Esophagus mucosa (tissue), 1 donor: Measurements from ENCODE around the gene ACIN1. TPM values are rescaled to one million over a fixed set of nuclear protein-coding genes. Genes with fewer than 3 reads are reported as not detected.

ENCODE experiments used
- ATAC-seq: fragments of 200-7000 bp; cut with Tn5 transposase; one replicate; pipeline ENCODE4 v1.9.1; 2020
- total RNA-seq: library from RNA; stranded (reverse); gene quantifications from one replicate; pipeline ENCODE4 v1.2.4, GENCODE V29; 2023
- donor health status: DM: yes; HTN: yes; CAD: no.

ACIN1 gene
- total RNA-seq, 1 donor from 2014 or later: 82.5 TPM

GRCh38 chr14:23056145-23056955, 38.6 kb downstream of the ACIN1 start:
- ATAC-seq: peak; percentile 45

GRCh38 chr14:23055621-23056144, 39.3 kb downstream of the ACIN1 start:
- no peak for ATAC-seq

GRCh38 chr14:23055147-23055550, 39.8 kb downstream of the ACIN1 start:
- no peak for ATAC-seq

GRCh38 chr14:23054000-23054811, 40.7 kb downstream of the ACIN1 start:
- no peak for ATAC-seq

- ATAC-seq: no peak
Observed at GRCh38 chr14:23053426-23053825, 41.5 kb downstream of the ACIN1 start.

GRCh38 chr14:23052671-23053070, 42.3 kb downstream of the ACIN1 start:
- ATAC-seq: no peak

GRCh38 chr14:23052182-23052623, 42.7 kb downstream of the ACIN1 start:
- ATAC-seq: peak; percentile 27

GRCh38 chr14:23051141-23052057, 43.5 kb downstream of the ACIN1 start:
- ATAC-seq: no peak

- no peak for ATAC-seq
Observed at GRCh38 chr14:23049011-23049410, 45.9 kb downstream of the ACIN1 start.

GRCh38 chr14:23047751-23048693, 46.9 kb downstream of the ACIN1 start:
- ATAC-seq: no peak

GRCh38 chr14:23047034-23047634, 47.8 kb downstream of the ACIN1 start:
- peak; percentile 6 for ATAC-seq

GRCh38 chr14:23045419-23046357, 49.2 kb downstream of the ACIN1 start:
- peak; percentile 7 for ATAC-seq

- no peak for ATAC-seq
Observed at GRCh38 chr14:23044840-23045239, 50.1 kb downstream of the ACIN1 start.

GRCh38 chr14:23043754-23044153, 51.2 kb downstream of the ACIN1 start:
- ATAC-seq: no peak

GRCh38 chr14:23043145-23043544, 51.8 kb downstream of the ACIN1 start:
- no peak for ATAC-seq

- no peak for ATAC-seq
Observed at GRCh38 chr14:23042162-23042965, 52.6 kb downstream of the ACIN1 start, which contains the start of gene PSMB11. TSS of gene PSMB11 (plus strand) at chr14:23042212. CDS start at chr14:23042226, 14 bp downstream.

- ATAC-seq: no peak
Observed at GRCh38 chr14:23041729-23042128, 53.2 kb downstream of the ACIN1 start.

GRCh38 chr14:23040100-23040499, 54.8 kb downstream of the ACIN1 start:
- ATAC-seq: no peak
